WTC11 (cell line): ENCODE results near the gene HDAC1.
A peak's percentile ranks its signal among the peaks of the same experiment; 100 is the strongest.

Experiments used
- ESRRA ChIP-seq: sonication (generic); formaldehyde crosslinking; IDR thresholded peaks from 2 replicates; pipeline ENCODE4 v1.8.1; 2022; ENCODE audit warnings: mild to moderate bottlenecking, missing genetic modification reagents, borderline replicate concordance
- SP1 ChIP-seq: sonication (generic); formaldehyde crosslinking; conservative IDR thresholded peaks from 2 replicates; pipeline ENCODE4 v1.8.1; 2022; ENCODE audit warnings: missing genetic modification reagents
- ZNF396 ChIP-seq: fragments of 250-450 bp; sonication (Bioruptor Pico); IDR thresholded peaks from 2 replicates; pipeline ENCODE4 v1.8.0; 2021; ENCODE audit warnings: mild to moderate bottlenecking, moderate library complexity, borderline replicate concordance
- TF ChIP-seq, protein P1 (sequence below): sonication (generic); formaldehyde crosslinking; IDR thresholded peaks from 2 replicates; pipeline ENCODE4 v1.8.1; 2023; ENCODE audit warnings: mild to moderate bottlenecking, missing genetic modification reagents, moderate library complexity
- TF ChIP-seq, protein P2 (sequence below): fragments of 200-600 bp; IDR thresholded peaks from 2 replicates; pipeline ENCODE4 v1.8.0; 2022; ENCODE audit warnings: antibody characterized with exemption
- TF ChIP-seq, protein P3 (sequence below): fragments of 250-450 bp; sonication (Bioruptor Pico); IDR thresholded peaks from 2 replicates; pipeline ENCODE4 v1.9.0; 2021; ENCODE audit warnings: moderate library complexity, mild to moderate bottlenecking, inconsistent platforms, borderline replicate concordance

DNA sequence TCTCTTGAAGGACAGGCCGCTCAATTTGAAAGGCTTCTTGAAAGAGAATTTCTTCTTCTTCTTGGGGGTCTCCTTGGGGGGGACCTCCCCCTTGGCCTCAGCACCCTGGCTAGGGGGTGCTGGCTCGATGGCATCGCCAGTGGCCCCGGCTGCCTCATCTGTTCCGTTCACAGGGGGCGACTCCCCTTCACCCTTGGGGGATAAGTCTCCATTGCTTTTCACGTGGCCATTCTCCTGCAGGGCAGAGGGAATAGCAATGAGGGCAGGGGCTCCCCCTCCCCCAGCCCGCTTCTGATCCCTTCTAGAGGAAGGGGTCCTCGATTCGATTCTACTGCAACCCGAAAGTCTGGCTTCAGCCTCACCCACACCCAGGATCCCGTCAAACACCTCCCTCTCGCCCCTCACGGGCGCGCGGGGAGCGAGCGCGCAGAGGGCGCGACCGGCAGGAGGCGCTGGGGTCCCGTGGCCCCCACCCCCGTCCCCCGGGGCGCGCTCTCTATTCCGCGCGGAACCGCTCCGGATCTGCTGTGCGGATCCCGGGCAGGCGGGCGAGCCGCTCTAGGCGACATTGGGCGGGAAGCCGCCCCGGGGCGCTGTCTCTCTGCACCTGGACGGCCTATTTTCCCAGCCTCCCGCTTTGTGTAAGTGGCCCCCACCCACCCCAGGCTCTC lies 43.1 kb downstream of the HDAC1 start:
- TF ChIP-seq, protein P1, sequence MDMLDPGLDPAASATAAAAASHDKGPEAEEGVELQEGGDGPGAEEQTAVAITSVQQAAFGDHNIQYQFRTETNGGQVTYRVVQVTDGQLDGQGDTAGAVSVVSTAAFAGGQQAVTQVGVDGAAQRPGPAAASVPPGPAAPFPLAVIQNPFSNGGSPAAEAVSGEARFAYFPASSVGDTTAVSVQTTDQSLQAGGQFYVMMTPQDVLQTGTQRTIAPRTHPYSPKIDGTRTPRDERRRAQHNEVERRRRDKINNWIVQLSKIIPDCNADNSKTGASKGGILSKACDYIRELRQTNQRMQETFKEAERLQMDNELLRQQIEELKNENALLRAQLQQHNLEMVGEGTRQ (CRISPR knock-in tag), result no peak
- TF ChIP-seq ZNF396 (CRISPR knock-in tag) (no peak), SP1 (CRISPR knock-in tag) (no peak), ESRRA (CRISPR knock-in tag) (no peak)
- TF ChIP-seq, protein P2, sequence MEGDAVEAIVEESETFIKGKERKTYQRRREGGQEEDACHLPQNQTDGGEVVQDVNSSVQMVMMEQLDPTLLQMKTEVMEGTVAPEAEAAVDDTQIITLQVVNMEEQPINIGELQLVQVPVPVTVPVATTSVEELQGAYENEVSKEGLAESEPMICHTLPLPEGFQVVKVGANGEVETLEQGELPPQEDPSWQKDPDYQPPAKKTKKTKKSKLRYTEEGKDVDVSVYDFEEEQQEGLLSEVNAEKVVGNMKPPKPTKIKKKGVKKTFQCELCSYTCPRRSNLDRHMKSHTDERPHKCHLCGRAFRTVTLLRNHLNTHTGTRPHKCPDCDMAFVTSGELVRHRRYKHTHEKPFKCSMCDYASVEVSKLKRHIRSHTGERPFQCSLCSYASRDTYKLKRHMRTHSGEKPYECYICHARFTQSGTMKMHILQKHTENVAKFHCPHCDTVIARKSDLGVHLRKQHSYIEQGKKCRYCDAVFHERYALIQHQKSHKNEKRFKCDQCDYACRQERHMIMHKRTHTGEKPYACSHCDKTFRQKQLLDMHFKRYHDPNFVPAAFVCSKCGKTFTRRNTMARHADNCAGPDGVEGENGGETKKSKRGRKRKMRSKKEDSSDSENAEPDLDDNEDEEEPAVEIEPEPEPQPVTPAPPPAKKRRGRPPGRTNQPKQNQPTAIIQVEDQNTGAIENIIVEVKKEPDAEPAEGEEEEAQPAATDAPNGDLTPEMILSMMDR, result 0 out of 2 replicates have a peak, but pooled peaks have one; percentile 26
- TF ChIP-seq, protein P3, sequence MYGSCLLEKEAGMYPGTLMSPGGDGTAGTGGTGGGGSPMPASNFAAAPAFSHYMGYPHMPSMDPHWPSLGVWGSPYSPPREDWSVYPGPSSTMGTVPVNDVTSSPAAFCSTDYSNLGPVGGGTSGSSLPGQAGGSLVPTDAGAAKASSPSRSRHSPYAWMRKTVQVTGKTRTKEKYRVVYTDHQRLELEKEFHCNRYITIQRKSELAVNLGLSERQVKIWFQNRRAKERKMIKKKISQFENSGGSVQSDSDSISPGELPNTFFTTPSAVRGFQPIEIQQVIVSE (CRISPR knock-in tag), result no peak
